ENCODE results near the gene RARG. TPM values are rescaled to one million over a fixed set of nuclear protein-coding genes. Genes with fewer than 3 reads are reported as not detected.
A peak's percentile ranks its signal among the peaks of the same experiment; 100 is the strongest.

RARG gene
- total RNA-seq, 1 donor from 2014 or later, result 29.8 TPM

DNA sequence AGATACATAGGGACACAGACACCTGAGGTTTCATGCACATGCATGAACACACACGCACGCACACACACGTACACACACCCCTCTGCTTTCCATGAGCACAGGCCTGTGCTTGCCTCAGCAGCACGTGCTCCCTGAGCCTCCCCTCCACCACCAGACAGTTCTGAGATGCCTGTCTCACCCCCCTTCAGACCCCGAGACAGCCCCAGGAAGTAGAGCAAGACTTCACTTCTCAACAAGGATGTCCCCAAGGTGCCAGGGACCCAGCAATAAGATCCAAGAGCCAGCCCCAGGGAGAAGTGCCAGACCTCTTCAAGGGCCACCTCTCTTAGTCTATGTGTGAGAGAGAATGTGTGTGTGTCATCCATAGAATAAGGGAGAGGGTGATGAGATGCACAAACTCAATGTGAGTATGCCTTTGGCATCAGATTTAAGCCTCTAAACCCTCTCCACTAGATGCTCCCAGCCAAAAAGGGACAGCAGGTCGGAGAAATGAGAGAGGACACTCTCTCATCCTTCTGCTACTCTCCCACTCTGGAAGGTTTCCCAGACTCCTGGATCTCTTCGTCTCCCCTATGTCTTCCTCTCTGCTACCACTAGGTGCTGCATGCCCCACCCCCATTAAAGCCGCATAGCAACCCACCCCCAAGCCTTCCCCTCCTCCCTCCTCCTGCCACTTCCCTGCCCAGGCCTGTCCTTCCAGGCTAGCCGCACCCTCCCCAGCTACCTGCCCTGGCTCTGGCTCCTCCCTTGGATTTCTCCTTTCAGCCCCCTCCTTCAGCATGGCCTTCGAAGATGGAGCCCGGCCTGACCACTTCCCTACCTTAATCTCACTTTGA lies 7.7 kb downstream of the RARG start:
- no peak for DNase-seq (ENCODE audit: low spot score in 2 of 2)
- intact Hi-C loops (cut with DNase I), result loop anchor here (10.0 kb wide), 1 partner anchor 1179 kb away; no protein-coding TSS in a partner anchor
- peak overlapping the region; percentile 92 to 96 for H3K27ac ChIP-seq
- peaks cover 24 to 41% of the 10 kb centered on the region in 2 donors for H3K4me1 ChIP-seq
- no peaks in the 10 kb centered on the region for H3K27me3 ChIP-seq
- H3K9me3 ChIP-seq, result no peaks in the 10 kb centered on the region
- H3K4me3 ChIP-seq, result peak overlapping the region in 1 of 2 donors; percentile 17
- peaks cover 9 to 13% of the 10 kb centered on the region in 2 donors for H3K36me3 ChIP-seq
- TF ChIP-seq, protein P1, sequence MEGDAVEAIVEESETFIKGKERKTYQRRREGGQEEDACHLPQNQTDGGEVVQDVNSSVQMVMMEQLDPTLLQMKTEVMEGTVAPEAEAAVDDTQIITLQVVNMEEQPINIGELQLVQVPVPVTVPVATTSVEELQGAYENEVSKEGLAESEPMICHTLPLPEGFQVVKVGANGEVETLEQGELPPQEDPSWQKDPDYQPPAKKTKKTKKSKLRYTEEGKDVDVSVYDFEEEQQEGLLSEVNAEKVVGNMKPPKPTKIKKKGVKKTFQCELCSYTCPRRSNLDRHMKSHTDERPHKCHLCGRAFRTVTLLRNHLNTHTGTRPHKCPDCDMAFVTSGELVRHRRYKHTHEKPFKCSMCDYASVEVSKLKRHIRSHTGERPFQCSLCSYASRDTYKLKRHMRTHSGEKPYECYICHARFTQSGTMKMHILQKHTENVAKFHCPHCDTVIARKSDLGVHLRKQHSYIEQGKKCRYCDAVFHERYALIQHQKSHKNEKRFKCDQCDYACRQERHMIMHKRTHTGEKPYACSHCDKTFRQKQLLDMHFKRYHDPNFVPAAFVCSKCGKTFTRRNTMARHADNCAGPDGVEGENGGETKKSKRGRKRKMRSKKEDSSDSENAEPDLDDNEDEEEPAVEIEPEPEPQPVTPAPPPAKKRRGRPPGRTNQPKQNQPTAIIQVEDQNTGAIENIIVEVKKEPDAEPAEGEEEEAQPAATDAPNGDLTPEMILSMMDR (IDR thresholded peaks at IDR 0.05), result no peak

- H3K4me1 ChIP-seq, result peaks cover 24 to 41% of the 10 kb centered on the region in 2 donors
- H3K27me3 ChIP-seq, result no peaks in the 10 kb centered on the region
- intact Hi-C loops (cut with DNase I), result loop anchor here (10.0 kb wide), 1 partner anchor 1179 kb away; no protein-coding TSS in a partner anchor
- no peaks in the 10 kb centered on the region for H3K9me3 ChIP-seq
- TF ChIP-seq, protein P1 (IDR thresholded peaks at IDR 0.05), result no peak
- H3K36me3 ChIP-seq, result peaks cover 9 to 13% of the 10 kb centered on the region in 2 donors
- H3K4me3 ChIP-seq, result peak overlapping the region in 1 of 2 donors; percentile 17
- no peak for DNase-seq (ENCODE audit: low spot score in 2 of 2)
- peak overlapping the region; percentile 92 to 96 for H3K27ac ChIP-seq
Measured at GRCh38 chr12:53223389-53224060, 8.5 kb downstream of the RARG start.

DNA sequence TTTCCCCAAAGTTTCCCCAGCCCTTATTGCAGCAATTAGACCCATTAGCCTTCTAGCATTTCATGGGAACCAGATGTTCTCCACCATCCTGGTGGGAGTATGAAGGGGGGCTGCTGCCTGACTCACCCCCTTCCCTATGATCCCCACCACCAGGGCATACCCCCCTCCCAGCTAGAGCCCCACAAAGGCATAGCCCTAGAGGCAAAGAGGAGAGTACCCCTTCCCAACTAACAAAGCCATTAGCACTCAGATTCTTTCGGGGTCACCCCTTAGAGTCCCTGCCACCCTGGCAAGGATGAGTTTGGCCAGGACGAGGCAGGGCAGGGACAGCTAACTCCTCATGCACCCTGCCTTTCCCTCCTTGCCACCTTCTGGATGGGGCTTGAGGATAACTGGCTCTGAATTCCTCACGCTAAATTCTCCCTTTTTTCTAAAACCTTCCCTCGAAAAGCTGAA lies 9.2 kb downstream of the RARG start:
- no peak for DNase-seq (ENCODE audit: low spot score in 2 of 2)
- H3K36me3 ChIP-seq, result peaks cover 9 to 12% of the 10 kb centered on the region in 2 donors
- TF ChIP-seq, protein P1 (IDR thresholded peaks at IDR 0.05), result no peak
- H3K4me3 ChIP-seq, result peak overlapping the region in 1 of 2 donors; percentile 17
- H3K9me3 ChIP-seq, result no peaks in the 10 kb centered on the region
- intact Hi-C loops (cut with DNase I), result loop anchor here (10.0 kb wide), 1 partner anchor 1178 kb away; no protein-coding TSS in a partner anchor
- H3K27me3 ChIP-seq, result no peaks in the 10 kb centered on the region
- peaks cover 28 to 45% of the 10 kb centered on the region in 2 donors for H3K4me1 ChIP-seq
- peak overlapping the region; percentile 92 to 96 for H3K27ac ChIP-seq

GRCh38 chr12:53222170-53222721 lies 9.8 kb downstream of the RARG start:
- H3K27me3 ChIP-seq, result no peaks in the 10 kb centered on the region
- H3K36me3 ChIP-seq, result peaks cover 4 to 6% of the 10 kb centered on the region in 2 donors
- intact Hi-C loops (cut with DNase I), result loop anchor here (10.0 kb wide), 1 partner anchor 1177 kb away; no protein-coding TSS in a partner anchor
- DNase-seq (ENCODE audit: low spot score in 2 of 2), result no peak
- H3K9me3 ChIP-seq, result no peaks in the 10 kb centered on the region
- H3K27ac ChIP-seq, result peak overlapping the region; percentile 92 to 96
- peak overlapping the region; percentile 85 to 90 for H3K4me3 ChIP-seq
- H3K4me1 ChIP-seq, result peaks cover 34 to 51% of the 10 kb centered on the region in 2 donors
- TF ChIP-seq, protein P1 (IDR thresholded peaks at IDR 0.05), result no peak

Measured in ascending aorta (tissue), 2 donors.